A673 (cell line): Measurements from ENCODE around the gene FBXL17.

Source experiments
- EZH2 ChIP-seq: fragments of 200-600 bp; sonication (generic); IDR thresholded peaks from 2 replicates; pipeline ENCODE4 v1.6.1; 2017; ENCODE audit warnings: borderline replicate concordance, low read depth, mild to moderate bottlenecking, mixed read lengths, antibody characterized with exemption, low read length; ENCODE audit not compliant: poor library complexity, severe bottlenecking
- TF ChIP-seq, protein P1 (sequence below): fragments of 300-800, 200-600 bp; sonication (generic); conservative IDR thresholded peaks from 2 replicates; pipeline ENCODE4 v1.5.1; 2017; ENCODE audit warnings: low read depth, mild to moderate bottlenecking, antibody characterized with exemption, low read length, moderate library complexity, mixed read lengths

GRCh38 chr5:108024986-108025385, 356.9 kb downstream of the FBXL17 start:
- TF ChIP-seq, protein P1, sequence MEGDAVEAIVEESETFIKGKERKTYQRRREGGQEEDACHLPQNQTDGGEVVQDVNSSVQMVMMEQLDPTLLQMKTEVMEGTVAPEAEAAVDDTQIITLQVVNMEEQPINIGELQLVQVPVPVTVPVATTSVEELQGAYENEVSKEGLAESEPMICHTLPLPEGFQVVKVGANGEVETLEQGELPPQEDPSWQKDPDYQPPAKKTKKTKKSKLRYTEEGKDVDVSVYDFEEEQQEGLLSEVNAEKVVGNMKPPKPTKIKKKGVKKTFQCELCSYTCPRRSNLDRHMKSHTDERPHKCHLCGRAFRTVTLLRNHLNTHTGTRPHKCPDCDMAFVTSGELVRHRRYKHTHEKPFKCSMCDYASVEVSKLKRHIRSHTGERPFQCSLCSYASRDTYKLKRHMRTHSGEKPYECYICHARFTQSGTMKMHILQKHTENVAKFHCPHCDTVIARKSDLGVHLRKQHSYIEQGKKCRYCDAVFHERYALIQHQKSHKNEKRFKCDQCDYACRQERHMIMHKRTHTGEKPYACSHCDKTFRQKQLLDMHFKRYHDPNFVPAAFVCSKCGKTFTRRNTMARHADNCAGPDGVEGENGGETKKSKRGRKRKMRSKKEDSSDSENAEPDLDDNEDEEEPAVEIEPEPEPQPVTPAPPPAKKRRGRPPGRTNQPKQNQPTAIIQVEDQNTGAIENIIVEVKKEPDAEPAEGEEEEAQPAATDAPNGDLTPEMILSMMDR, result no peak
- TF ChIP-seq EZH2, result no peak
